Trophoblast cell (in vitro differentiated cells and primary cell): ENCODE measurements around the gene GPR155.
A peak's percentile ranks its signal among the peaks of the same experiment; 100 is the strongest.

Experiments used
- DNase-seq, 2 donors: peaks; one replicate each; pipeline ENCODE4 v3.0.0-alpha.2; 2016
- H2AFZ ChIP-seq: 2 replicates; pipeline ENCODE4 v1.6.1; 2013; ENCODE audit warnings: low read length, moderate library complexity, mild to moderate bottlenecking; ENCODE audit not compliant: insufficient read depth, poor library complexity
- H2AK5ac ChIP-seq: 2 replicates; pipeline ENCODE4 v1.6.1; 2013; ENCODE audit warnings: mild to moderate bottlenecking, low read length
- H2BK120ac ChIP-seq: 2 replicates; pipeline ENCODE4 v1.6.1; 2013; ENCODE audit warnings: low read length, mild to moderate bottlenecking, moderate library complexity; ENCODE audit not compliant: insufficient read depth, poor library complexity
- H2BK12ac ChIP-seq: 2 replicates; pipeline ENCODE4 v1.6.1; 2013; ENCODE audit warnings: mild to moderate bottlenecking, low read length, moderate library complexity
- H2BK5ac ChIP-seq: 2 replicates; pipeline ENCODE4 v1.6.1; 2013; ENCODE audit warnings: low read length, low read depth, moderate library complexity, mild to moderate bottlenecking; ENCODE audit not compliant: poor library complexity
- H3K14ac ChIP-seq: 2 replicates; pipeline ENCODE4 v1.6.1; 2013; ENCODE audit warnings: mild to moderate bottlenecking, low read length
- H3K18ac ChIP-seq: 2 replicates; pipeline ENCODE4 v1.6.1; 2013; ENCODE audit warnings: mild to moderate bottlenecking, low read length
- H3K23ac ChIP-seq: 2 replicates; pipeline ENCODE4 v1.6.1; 2013; ENCODE audit warnings: low read length
- H3K27ac ChIP-seq: 2 replicates; pipeline ENCODE4 v1.5.1; 2013; ENCODE audit warnings: low read depth, mild to moderate bottlenecking, inconsistent platforms, low read length, moderate library complexity
- H3K27me3 ChIP-seq: 2 replicates; pipeline ENCODE4 v1.6.1; 2013; ENCODE audit warnings: inconsistent platforms, mild to moderate bottlenecking, low read length, moderate library complexity; ENCODE audit not compliant: insufficient read depth
- H3K36me3 ChIP-seq, 2 experiments: 1 replicate in 1 of 2; 2 replicates in 1 of 2; pipeline ENCODE4 v1.6.1; 2013; ENCODE audit warnings: low read length in 2 of 2, mild to moderate bottlenecking in 2 of 2, moderate library complexity in 1 of 2; ENCODE audit not compliant: insufficient read depth in 2 of 2, control insufficient read depth in 1 of 2
- H3K4ac ChIP-seq: 2 replicates; pipeline ENCODE4 v1.6.1; 2013; ENCODE audit warnings: low read depth, mild to moderate bottlenecking, low read length, moderate library complexity
- H3K4me1 ChIP-seq, 2 experiments: 1 replicate in 1 of 2; 2 replicates in 1 of 2; pipeline ENCODE4 v1.6.1; 2013; ENCODE audit warnings: low read length in 2 of 2, mild to moderate bottlenecking in 2 of 2, moderate library complexity in 1 of 2; ENCODE audit not compliant: insufficient read depth in 2 of 2, control insufficient read depth in 1 of 2
- H3K4me2 ChIP-seq: 2 replicates; pipeline ENCODE4 v1.6.1; 2013; ENCODE audit warnings: inconsistent platforms, mild to moderate bottlenecking, low read length, moderate library complexity
- H3K4me3 ChIP-seq: 2 replicates; pipeline ENCODE4 v1.5.1; 2013; ENCODE audit warnings: mild to moderate bottlenecking, low read depth, low read length, inconsistent platforms
- H3K79me1 ChIP-seq: one replicate; pipeline ENCODE4 v1.6.1; 2013; ENCODE audit warnings: low read length
- H3K79me2 ChIP-seq: 2 replicates; pipeline ENCODE4 v1.6.1; 2013; ENCODE audit warnings: low read length, mild to moderate bottlenecking; ENCODE audit not compliant: control insufficient read depth, insufficient read depth, poor library complexity
- H3K9ac ChIP-seq: 2 replicates; pipeline ENCODE4 v1.6.1; 2013; ENCODE audit warnings: mild to moderate bottlenecking, low read length
- H3K9me3 ChIP-seq: 2 replicates; pipeline ENCODE4 v1.6.1; 2013; ENCODE audit warnings: low read depth, mild to moderate bottlenecking, control low read depth, inconsistent platforms, low read length; ENCODE audit not compliant: insufficient read depth
- H4K12ac ChIP-seq: 2 replicates; pipeline ENCODE4 v1.6.1; 2013; ENCODE audit warnings: low read depth, mild to moderate bottlenecking, low read length, moderate library complexity
- H4K8ac ChIP-seq: 2 replicates; pipeline ENCODE4 v1.6.1; 2013; ENCODE audit warnings: low read depth, mild to moderate bottlenecking, low read length, moderate library complexity
- H4K91ac ChIP-seq: one replicate; pipeline ENCODE4 v1.6.1; 2013; ENCODE audit warnings: low read depth, mild to moderate bottlenecking, low read length, moderate library complexity
- WGBS: extraction: QIAGEN DNeasy Blood & Tissue Kit; methylation state at CpG from one replicate; pipeline ENCODE4 v1.1.7; 2013; ENCODE audit warnings: missing lambda C conversion rate; ENCODE audit not compliant: insufficient read length, insufficient coverage; ENCODE audit errors: extremely low coverage; 5-methylcytosine and 5-hydroxymethylcytosine counted together

Gene GPR155

GRCh38 chr2:174400853-174401252 is 86.0 kb downstream of the GPR155 start:
- Histone ChIP-seq H3K9me3 (no peaks in the 10 kb centered on the region), H3K27ac (no peak overlapping the region), H3K36me3 (no peaks in the 10 kb centered on the region), H4K12ac (no peak overlapping the region), H4K8ac (no peak overlapping the region), H3K23ac (no peak overlapping the region), H2BK12ac (no peak overlapping the region), H3K27me3 (no peaks in the 10 kb centered on the region), H3K4me2 (no peak overlapping the region), H2BK120ac (no peak overlapping the region), H3K9ac (no peak overlapping the region), H3K4me3 (no peak overlapping the region), H3K79me2 (peaks cover under 1% of the 10 kb centered on the region), H3K4me1 (peaks cover 0 to 5% of the 10 kb centered on the region in 2 experiments), H3K79me1 (peaks cover under 1% of the 10 kb centered on the region), H2AFZ (no peak overlapping the region), H2AK5ac (no peak overlapping the region), H4K91ac (no peak overlapping the region), H3K14ac (no peak overlapping the region), H2BK5ac (no peak overlapping the region), H3K4ac (no peak overlapping the region), H3K18ac (no peak overlapping the region)
- DNase-seq = peak; percentile 21 to 65

- no peak overlapping the region for H3K4ac ChIP-seq
- H4K91ac ChIP-seq = no peak overlapping the region
- H3K23ac ChIP-seq = no peak overlapping the region
- H3K4me1 ChIP-seq = peaks cover 0 to 5% of the 10 kb centered on the region in 2 experiments
- H3K36me3 ChIP-seq = no peaks in the 10 kb centered on the region
- no CpG with 5 or more reads among the region's 1 CpG for WGBS
- no peak overlapping the region for H3K4me3 ChIP-seq
- no peak overlapping the region for H3K18ac ChIP-seq
- no peak overlapping the region for H3K27ac ChIP-seq
- no peak overlapping the region for H4K8ac ChIP-seq
- H3K79me2 ChIP-seq = peaks cover 6% of the 10 kb centered on the region
- no peak overlapping the region for H2AK5ac ChIP-seq
- DNase-seq = peak; percentile 14 to 72
- peaks cover 2% of the 10 kb centered on the region for H3K79me1 ChIP-seq
- no peak overlapping the region for H2BK120ac ChIP-seq
- no peak overlapping the region for H4K12ac ChIP-seq
- no peaks in the 10 kb centered on the region for H3K9me3 ChIP-seq
- no peak overlapping the region for H3K9ac ChIP-seq
- no peaks in the 10 kb centered on the region for H3K27me3 ChIP-seq
- H2BK12ac ChIP-seq = no peak overlapping the region
- H3K14ac ChIP-seq = no peak overlapping the region
- H2AFZ ChIP-seq = no peak overlapping the region
- H2BK5ac ChIP-seq = no peak overlapping the region
- no peak overlapping the region for H3K4me2 ChIP-seq
Observed at GRCh38 chr2:174399171-174399570, 87.7 kb downstream of the GPR155 start.

- no peaks in the 10 kb centered on the region for H3K27me3 ChIP-seq
- no peak overlapping the region for H2BK5ac ChIP-seq
- H3K23ac ChIP-seq = no peak overlapping the region
- no peak overlapping the region for H3K9ac ChIP-seq
- no peak overlapping the region for H3K4me2 ChIP-seq
- H3K18ac ChIP-seq = no peak overlapping the region
- no CpG with 5 or more reads among the region's 3 CpGs for WGBS
- H3K79me1 ChIP-seq = peaks cover 2% of the 10 kb centered on the region
- H3K4me3 ChIP-seq = no peak overlapping the region
- H3K79me2 ChIP-seq = peaks cover 6% of the 10 kb centered on the region
- no peak overlapping the region for H2AK5ac ChIP-seq
- H3K36me3 ChIP-seq = no peaks in the 10 kb centered on the region
- no peak overlapping the region for H2BK120ac ChIP-seq
- H3K27ac ChIP-seq = no peak overlapping the region
- H3K4ac ChIP-seq = no peak overlapping the region
- peaks cover 0 to 5% of the 10 kb centered on the region in 2 experiments for H3K4me1 ChIP-seq
- no peak overlapping the region for H3K14ac ChIP-seq
- H4K8ac ChIP-seq = no peak overlapping the region
- no peak overlapping the region for H4K12ac ChIP-seq
- H3K9me3 ChIP-seq = no peaks in the 10 kb centered on the region
- H2AFZ ChIP-seq = no peak overlapping the region
- H4K91ac ChIP-seq = peak overlapping the region; percentile 6
- no peak overlapping the region for H2BK12ac ChIP-seq
- DNase-seq = no peak
Observed at GRCh38 chr2:174397773-174398172, 89.1 kb downstream of the GPR155 start.

GRCh38 chr2:174395969-174396630 is 90.7 kb downstream of the GPR155 start:
- H2AFZ ChIP-seq = peak overlapping the region; percentile 82
- no peaks in the 10 kb centered on the region for H3K9me3 ChIP-seq
- H4K12ac ChIP-seq = peak overlapping the region; percentile 63
- H2AK5ac ChIP-seq = no peak overlapping the region
- H3K36me3 ChIP-seq = no peaks in the 10 kb centered on the region
- H3K4me1 ChIP-seq = peaks cover 0 to 5% of the 10 kb centered on the region in 2 experiments
- peak overlapping the region; percentile 34 for H2BK120ac ChIP-seq
- H3K4me3 ChIP-seq = peak overlapping the region; percentile 81
- peak overlapping the region; percentile 36 for H2BK5ac ChIP-seq
- peak overlapping the region; percentile 73 for H3K4me2 ChIP-seq
- H3K79me2 ChIP-seq = peaks cover 6% of the 10 kb centered on the region
- H2BK12ac ChIP-seq = no peak overlapping the region
- H3K27ac ChIP-seq = peak overlapping the region; percentile 45
- H3K27me3 ChIP-seq = no peaks in the 10 kb centered on the region
- DNase-seq = peak; percentile 4 to 56
- H4K91ac ChIP-seq = peak overlapping the region; percentile 26
- H4K8ac ChIP-seq = peak overlapping the region; percentile 94
- H3K9ac ChIP-seq = peak overlapping the region; percentile 69
- no peak overlapping the region for H3K23ac ChIP-seq
- peak overlapping the region; percentile 35 for H3K4ac ChIP-seq
- H3K18ac ChIP-seq = no peak overlapping the region
- peaks cover 2% of the 10 kb centered on the region for H3K79me1 ChIP-seq
- H3K14ac ChIP-seq = peak overlapping the region; percentile 24
- no CpG with 5 or more reads among the region's 27 CpGs for WGBS
